ENCODE data around the gene STIM1. TPM values are rescaled to one million over a fixed set of nuclear protein-coding genes. Genes with fewer than 3 reads are reported as not detected.

The STIM1 gene
- total and polyA plus RNA-seq, 10 of the 15 experiments (the other 5 are each of a cell fraction or from before 2014, with no cell fraction given), result 8.6 to 57.7 (median 29.3) TPM

GRCh38 chr11:3911908-3912505 lies 56.5 kb downstream of the STIM1 start (continued):
- TF ChIP-seq SKIL (IDR thresholded peaks at IDR 0.05; ENCODE audit: low read depth, poor library complexity, severe bottlenecking) (no peak), SMC3 (IDR thresholded peaks at IDR 0.05; ENCODE audit: borderline replicate concordance, low read length) (no peak), ESRRA (IDR thresholded peaks at IDR 0.05; ENCODE audit: low read length) (no peak), RAD21 (IDR thresholded peaks at IDR 0.05; ENCODE audit: insufficient read depth, low read depth, low read length) (no peak)

- Histone ChIP-seq H3K27me3 (replicated peaks in 1 of 2; ENCODE audit: control insufficient read depth in 2 of 2, insufficient read depth in 2 of 2, low read length in 1 of 2) (no peaks in the 10 kb centered on the region), H3K27ac (ENCODE audit: control insufficient read depth, insufficient read depth) (no peak overlapping the region), H3K36me3 (ENCODE audit: control insufficient read depth in 2 of 2, insufficient read depth in 2 of 2, low read length in 1 of 2) (no peaks in the 10 kb centered on the region), H3K4me2 (ENCODE audit: control insufficient read depth, insufficient read depth) (no peak overlapping the region), H4K20me1 (ENCODE audit: control insufficient read depth, insufficient read depth) (no peaks in the 10 kb centered on the region), H3K4me1 (ENCODE audit: control insufficient read depth, insufficient read depth, low read length) (no peaks in the 10 kb centered on the region; the same call in 1 of the 2 replicates), H3K79me2 (ENCODE audit: control insufficient read depth, insufficient read depth, low read length) (peaks cover 17% of the 10 kb centered on the region), H3K9ac (ENCODE audit: control insufficient read depth, insufficient read depth, low read length) (no peak overlapping the region), H3K9me3 (replicated peaks; ENCODE audit: control insufficient read depth, insufficient read depth, low read length) (no peaks in the 10 kb centered on the region), H2AFZ (ENCODE audit: control insufficient read depth, low read depth, low read length) (no peak overlapping the region), H3K4me3 (no peak overlapping the region)
- no peak for DNase-seq (ENCODE audit: low read depth, low spot score)
- BruUV-seq (replicated peaks), result no TSS peak
- no peak for FAIRE-seq
- in situ Hi-C loops (cut with MboI) (no loop called here), intact Hi-C loops (cut with micrococcal nuclease; ENCODE audit: unreplicated experiment) (no loop called here)
- POLR2A ChIA-PET, result interaction anchor here (0.9 to 1.6 kb wide), 4 partner anchors 8 to 78 kb away, joined by 3 to 4 read pairs (median 4); no protein-coding TSS in a partner anchor
- ATAC-seq, result no peak
- TF ChIP-seq GABPA (IDR thresholded peaks at IDR 0.05; ENCODE audit: low read depth) (no peak), CHD2 (IDR thresholded peaks at IDR 0.05; ENCODE audit: borderline replicate concordance, low read depth, low read length) (no peak), PML (IDR thresholded peaks at IDR 0.05; ENCODE audit: low read length) (no peak), CHD4 (IDR thresholded peaks at IDR 0.05) (no peak)
- RAD21 ChIA-PET (ENCODE audit: unreplicated experiment), result interaction anchor here (1.4 kb wide), 1 partner anchor 53 kb away, joined by 11 read pairs; no protein-coding TSS in a partner anchor
- CTCF ChIA-PET, result interaction anchor here (0.9 to 1.3 kb wide), 4 partner anchors 20 to 159 kb away, joined by 3 to 5 read pairs (median 4); no protein-coding TSS in a partner anchor
- over 99% methylated on average over 5 of the region's 5 CpGs for WGBS (ENCODE audit: insufficient coverage, insufficient replicate concordance, low lambda C conversion rate, missing lambda C conversion rate)
- SMC1A ChIA-PET (ENCODE audit: uncharacterized antibody, unreplicated experiment), result interaction anchor here (1.0 to 2.8 kb wide), 4 partner anchors 11 to 58 kb away, joined by 4 to 12 read pairs (median 6); partner anchors contain the start of gene STIM1
Observed at GRCh38 chr11:3913921-3914320, 58.5 kb downstream of the STIM1 start.

Data from GM12878 (cell line).